PC-3 (cell line): ENCODE results near the gene CEBPA.

Experiments
- CTCF ChIP-seq: fragments of 300-600 bp; sonication (generic); conservative IDR thresholded peaks from 2 replicates; pipeline ENCODE4 v1.5.1; 2017; ENCODE audit warnings: antibody characterized with exemption, low read depth, mild to moderate bottlenecking, low read length
- EZH2 ChIP-seq: fragments of 300-600 bp; sonication (generic); IDR thresholded peaks from one replicate; pipeline ENCODE4 v1.6.1; 2017; ENCODE audit warnings: antibody characterized with exemption, mild to moderate bottlenecking, low read length; ENCODE audit not compliant: unreplicated experiment

GRCh38 chr19:33316541-33317264 is 14.4 kb upstream of the CEBPA start:
- TF ChIP-seq CTCF (no peak), EZH2 (no peak)
